A549 (cell line): ENCODE results near the gene TIMP3. TPM values are rescaled to one million over a fixed set of nuclear protein-coding genes. Genes with fewer than 3 reads are reported as not detected.

Source experiments
- ATAC-seq, 2 experiments: fragments of 200-7000 bp in 1 of 2; fragments of >200 bp in 1 of 2; cut with Nextera tagmentation in 1 of 2; cut with Tn5 transposase in 1 of 2; 3 replicates each; pipeline versions ENCODE4 v1.8.0 to v1.9.1; 2018 to 2020; ENCODE audit warnings: mild to moderate bottlenecking in 1 of 2, moderate library complexity in 1 of 2
- CTCF ChIA-PET: fragments of 300-600 bp; sonication (Branson Sonifier 250); formaldehyde crosslinking; extraction: SDS; loops from one replicate; lab custom pipeline; 2021; ENCODE audit warnings: antibody characterized with exemption, inconsistent platforms; lab: Yijun Ruan, JAX
- POLR2A ChIA-PET: fragments of 350-600 bp; formaldehyde crosslinking; extraction: SDS; loops from one replicate; lab custom pipeline; 2021; ENCODE audit warnings: antibody characterized with exemption, inconsistent platforms; lab: Yijun Ruan, JAX
- DNase-seq, 2 experiments: peaks; one replicate each; pipeline versions ENCODE4 v3.0.0 to v3.0.0-alpha.2; 2011 to 2016; ENCODE audit warnings: low read depth in 1 of 2, low spot score in 1 of 2
- FAIRE-seq: peaks from 2 replicates; lab custom pipeline; 2011; peaks lifted over from hg19 to GRCh38; lab: Jason Lieb, UNC
- H3K27ac ChIP-seq, 2 experiments: fragments of >200 bp; sonication (Bioruptor Twin); formaldehyde crosslinking; 3 replicates each; pipeline ENCODE4 v1.5.1; 2016 to 2017
- H3K4me1 ChIP-seq: fragments of >200 bp; sonication (Bioruptor Twin); formaldehyde crosslinking; 3 replicates; pipeline ENCODE4 v1.6.1; 2016
- H3K4me2 ChIP-seq: fragments of >200 bp; sonication (Bioruptor Twin); formaldehyde crosslinking; 3 replicates; pipeline ENCODE4 v1.6.1; 2016
- H3K4me3 ChIP-seq: fragments of >200 bp; sonication (Bioruptor Twin); formaldehyde crosslinking; 3 replicates; pipeline ENCODE4 v1.5.1; 2016
- H3K9me3 ChIP-seq: fragments of >200 bp; sonication (Bioruptor Twin); formaldehyde crosslinking; 3 replicates; pipeline ENCODE4 v1.6.1; 2016
- CBX2 ChIP-seq: fragments of 200-600 bp; sonication (generic); IDR thresholded peaks from 2 replicates; pipeline ENCODE4 v1.6.1; 2016; ENCODE audit warnings: low read depth, mild to moderate bottlenecking, borderline replicate concordance
- CBX8 ChIP-seq: fragments of 200-600 bp; sonication (generic); IDR thresholded peaks from 2 replicates; pipeline ENCODE4 v1.6.1; 2016
- CEBPB ChIP-seq, 2 experiments: fragments of >200 bp in 1 of 2; sonication (Bioruptor Twin) in 1 of 2; formaldehyde crosslinking in 1 of 2; IDR thresholded peaks; 2 replicates each; pipeline ENCODE4 v1.6.1; 2012 to 2016
- CHD2 ChIP-seq: fragments of 150-350 bp; IDR thresholded peaks from 2 replicates; pipeline ENCODE4 v1.6.1; 2014; ENCODE audit warnings: low read length; ENCODE audit not compliant: partially characterized antibody
- CHD4 ChIP-seq: fragments of 200-600 bp; sonication (generic); IDR thresholded peaks from 2 replicates; pipeline ENCODE4 v1.6.1; 2016; ENCODE audit warnings: antibody characterized with exemption, mild to moderate bottlenecking, borderline replicate concordance
- EHMT2 ChIP-seq: fragments of 200-600 bp; sonication (generic); IDR thresholded peaks from 2 replicates; pipeline ENCODE4 v1.6.1; 2016; ENCODE audit warnings: antibody characterized with exemption, low read depth, mild to moderate bottlenecking, moderate library complexity
- FOSB ChIP-seq: fragments of 250-450 bp; sonication (Bioruptor Pico); IDR thresholded peaks from 2 replicates; pipeline ENCODE4 v1.5.0; 2020; ENCODE audit warnings: mild to moderate bottlenecking, moderate library complexity
- FOSL2 ChIP-seq, 2 experiments: fragments of 450-650 bp in 1 of 2; fragments of >200 bp in 1 of 2; sonication (Bioruptor Twin) in 1 of 2; formaldehyde crosslinking; IDR thresholded peaks; 2 replicates each; pipeline versions ENCODE4 v1.5.0 to v1.6.1; 2016 to 2020; ENCODE audit warnings: mild to moderate bottlenecking in 1 of 2, moderate library complexity in 1 of 2
- FOXS1 ChIP-seq: fragments of 250-450 bp; sonication (Bioruptor Pico); IDR thresholded peaks from 2 replicates; pipeline ENCODE4 v1.5.0; 2020; ENCODE audit warnings: mild to moderate bottlenecking, moderate library complexity
- GATA3 ChIP-seq: IDR thresholded peaks from 2 replicates; pipeline ENCODE4 v1.6.1; 2012; ENCODE audit warnings: borderline replicate concordance
- HOXA7 ChIP-seq: fragments of 250-450 bp; sonication (Bioruptor Pico); IDR thresholded peaks from 2 replicates; pipeline ENCODE4 v1.5.0; 2020; ENCODE audit warnings: mild to moderate bottlenecking, moderate library complexity
- JUN ChIP-seq, 2 experiments: fragments of >200 bp; sonication (Bioruptor Twin); formaldehyde crosslinking; IDR thresholded peaks; 2 replicates in 1 of 2; 3 replicates in 1 of 2; pipeline ENCODE4 v1.6.1; 2016 to 2017
- JUNB ChIP-seq: fragments of >200 bp; sonication (Bioruptor Twin); formaldehyde crosslinking; IDR thresholded peaks from 2 replicates; pipeline ENCODE4 v1.6.1; 2016
- KDM5A ChIP-seq: fragments of 200-600 bp; sonication (generic); IDR thresholded peaks from 2 replicates; pipeline ENCODE4 v1.6.1; 2016; ENCODE audit warnings: antibody characterized with exemption, mild to moderate bottlenecking
- MAX ChIP-seq: IDR thresholded peaks from 2 replicates; pipeline ENCODE4 v1.6.1; 2012
- MAZ ChIP-seq: fragments of 150-350 bp; IDR thresholded peaks from 2 replicates; pipeline ENCODE4 v1.6.1; 2014; ENCODE audit warnings: antibody characterized with exemption, low read depth, low read length, borderline replicate concordance
- MYC ChIP-seq: IDR thresholded peaks from 2 replicates; pipeline ENCODE4 v1.6.1; 2012; ENCODE audit warnings: mild to moderate bottlenecking, inconsistent platforms, low read length, improper control_type of control experiment, borderline replicate concordance
- NR3C1 ChIP-seq: fragments of >200 bp; sonication (Bioruptor Twin); formaldehyde crosslinking; IDR thresholded peaks from 3 replicates; pipeline ENCODE4 v1.6.1; 2017
- PBX3 ChIP-seq: IDR thresholded peaks from 2 replicates; pipeline ENCODE4 v1.6.1; 2012
- PHF8 ChIP-seq: fragments of 200-600 bp; sonication (generic); IDR thresholded peaks from 2 replicates; pipeline ENCODE4 v1.6.1; 2016; ENCODE audit warnings: low read depth, mild to moderate bottlenecking, antibody characterized with exemption, moderate library complexity, borderline replicate concordance
- POLR2AphosphoS2 ChIP-seq: conservative IDR thresholded peaks from 2 replicates; pipeline ENCODE4 v1.6.1; 2012; ENCODE audit warnings: low read length, improper control_type of control experiment, inconsistent platforms
- RAD21 ChIP-seq, 2 experiments: fragments of >200 bp in 1 of 2; sonication (Bioruptor Twin) in 1 of 2; formaldehyde crosslinking in 1 of 2; IDR thresholded peaks in 1 of 2; conservative IDR thresholded peaks in 1 of 2; 2 replicates in 1 of 2; 3 replicates in 1 of 2; pipeline ENCODE4 v1.6.1; 2012 to 2018; ENCODE audit warnings: inconsistent platforms in 1 of 2
- RARB ChIP-seq: fragments of 250-450 bp; sonication (Bioruptor Pico); IDR thresholded peaks from 2 replicates; pipeline ENCODE4 v1.8.0; 2021; ENCODE audit warnings: mild to moderate bottlenecking, moderate library complexity
- RFX5 ChIP-seq: fragments of 450-650 bp; IDR thresholded peaks from 2 replicates; pipeline ENCODE4 v1.7.1; 2014; ENCODE audit warnings: antibody characterized with exemption, mild to moderate bottlenecking, moderate library complexity
- SMC3 ChIP-seq: fragments of >200 bp; sonication (Bioruptor Twin); formaldehyde crosslinking; IDR thresholded peaks from 3 replicates; pipeline ENCODE4 v1.6.1; 2018; ENCODE audit warnings: inconsistent platforms
- ZC3H11A ChIP-seq: fragments of 450-650 bp; IDR thresholded peaks from 2 replicates; pipeline ENCODE4 v1.6.1; 2014; ENCODE audit warnings: antibody characterized with exemption, mild to moderate bottlenecking
- WGBS: methylation state at CpG from one replicate; pipeline ENCODE4 v1.1.6; 2017; ENCODE audit errors: missing lambda C conversion rate; 5-methylcytosine and 5-hydroxymethylcytosine counted together
- polyA plus RNA-seq, 4 experiments: library from polyadenylated mRNA; depleted of rRNA in 3 of 4; stranded (reverse); fragments of >200 nt; fragmentation: RNase III in 1 of 4; extraction: RNeasy Plus Mini Kit Qiagen cat#74134 plus additional on column Dnase treatment in 1 of 4; gene quantifications; 2 replicates in 3 of 4; 3 replicates in 1 of 4; pipeline ENCODE4 v1.2.3, GENCODE V29; 2011 to 2017
- TF ChIP-seq, protein P1 (sequence below): fragments of >200 bp; sonication (Bioruptor Twin); formaldehyde crosslinking; IDR thresholded peaks from 2 replicates; pipeline ENCODE4 v1.6.1; 2016
- TF ChIP-seq, protein P2 (sequence below): fragments of >200 bp; sonication (Bioruptor Twin); formaldehyde crosslinking; IDR thresholded peaks from 3 replicates; pipeline ENCODE4 v1.5.1; 2016
- TF ChIP-seq, protein P3 (sequence below): fragments of 250-450 bp; sonication (Bioruptor Pico); IDR thresholded peaks from 2 replicates; pipeline ENCODE4 v1.5.0; 2021; ENCODE audit warnings: mild to moderate bottlenecking, moderate library complexity, borderline replicate concordance

Gene TIMP3
- polyA plus RNA-seq, 2 of the 4 experiments (the other 2 are of a cell fraction), result 1.4 to 1.7 TPM

- H3K27ac ChIP-seq, result no peak overlapping the region
- WGBS, result 49% methylated on average over 5 of the region's 11 CpGs
Observed at GRCh38 chr22:32752816-32753520, 48.5 kb upstream of the TIMP3 start.

DNA sequence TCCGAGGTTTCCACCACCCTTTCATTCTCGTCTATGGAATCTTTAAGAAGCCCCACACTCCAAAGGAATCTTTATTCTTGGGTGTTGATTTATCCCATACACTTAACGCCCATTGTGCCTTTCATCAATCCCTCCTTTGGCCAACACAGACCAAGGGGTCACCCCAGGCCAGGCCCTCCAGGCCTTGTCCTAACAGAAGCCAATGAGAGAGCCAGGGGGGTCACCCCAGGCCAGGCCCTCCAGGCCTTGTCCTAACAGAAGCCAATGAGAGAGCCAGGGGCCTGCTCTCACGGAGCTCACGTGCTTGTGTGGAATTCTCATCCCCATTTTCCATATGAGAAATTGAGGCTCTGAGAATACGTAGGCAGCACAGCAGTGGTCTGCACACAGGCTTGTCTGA is 47.9 kb upstream of the TIMP3 start:
- Histone ChIP-seq H3K27ac (no peak overlapping the region), H3K4me1 (no peaks in the 10 kb centered on the region), H3K4me2 (no peak overlapping the region), H3K4me3 (no peak overlapping the region), H3K9me3 (no peaks in the 10 kb centered on the region)
- DNase-seq (no peak), ATAC-seq (no peak), FAIRE-seq (no peak)
- ChIA-PET POLR2A (no interaction called here), CTCF (no interaction called here)
- WGBS, result 68% methylated on average over 6 of the region's 6 CpGs
- TF ChIP-seq FOSB (CRISPR knock-in tag) (no peak), MAZ (no peak), CHD2 (no peak), PHF8 (no peak), CHD4 (no peak), ZC3H11A (no peak), EHMT2 (no peak), JUNB (no peak), HOXA7 (CRISPR knock-in tag) (no peak), CEBPB (IDR thresholded peaks at IDR 0.05) (no peak), KDM5A (no peak), CBX2 (no peak)
- TF ChIP-seq, protein P1, sequence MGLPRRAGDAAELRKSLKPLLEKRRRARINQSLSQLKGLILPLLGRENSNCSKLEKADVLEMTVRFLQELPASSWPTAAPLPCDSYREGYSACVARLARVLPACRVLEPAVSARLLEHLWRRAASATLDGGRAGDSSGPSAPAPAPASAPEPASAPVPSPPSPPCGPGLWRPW, result no peak
- TF ChIP-seq, protein P2, sequence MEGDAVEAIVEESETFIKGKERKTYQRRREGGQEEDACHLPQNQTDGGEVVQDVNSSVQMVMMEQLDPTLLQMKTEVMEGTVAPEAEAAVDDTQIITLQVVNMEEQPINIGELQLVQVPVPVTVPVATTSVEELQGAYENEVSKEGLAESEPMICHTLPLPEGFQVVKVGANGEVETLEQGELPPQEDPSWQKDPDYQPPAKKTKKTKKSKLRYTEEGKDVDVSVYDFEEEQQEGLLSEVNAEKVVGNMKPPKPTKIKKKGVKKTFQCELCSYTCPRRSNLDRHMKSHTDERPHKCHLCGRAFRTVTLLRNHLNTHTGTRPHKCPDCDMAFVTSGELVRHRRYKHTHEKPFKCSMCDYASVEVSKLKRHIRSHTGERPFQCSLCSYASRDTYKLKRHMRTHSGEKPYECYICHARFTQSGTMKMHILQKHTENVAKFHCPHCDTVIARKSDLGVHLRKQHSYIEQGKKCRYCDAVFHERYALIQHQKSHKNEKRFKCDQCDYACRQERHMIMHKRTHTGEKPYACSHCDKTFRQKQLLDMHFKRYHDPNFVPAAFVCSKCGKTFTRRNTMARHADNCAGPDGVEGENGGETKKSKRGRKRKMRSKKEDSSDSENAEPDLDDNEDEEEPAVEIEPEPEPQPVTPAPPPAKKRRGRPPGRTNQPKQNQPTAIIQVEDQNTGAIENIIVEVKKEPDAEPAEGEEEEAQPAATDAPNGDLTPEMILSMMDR, result no peak

More at GRCh38 chr22:32752816-32753520, 48.5 kb upstream of the TIMP3 start:
- H3K4me3 ChIP-seq, result no peak overlapping the region
- DNase-seq (no peak), ATAC-seq (no peak), FAIRE-seq (no peak)
- CTCF ChIA-PET, result interaction anchor here (1.1 kb wide), 1 partner anchor 44 kb away, joined by 3 read pairs; no protein-coding TSS in a partner anchor
- no peaks in the 10 kb centered on the region for H3K4me1 ChIP-seq
- POLR2A ChIA-PET, result no interaction called here
- H3K9me3 ChIP-seq, result no peaks in the 10 kb centered on the region
- TF ChIP-seq SMC3 (no peak), PBX3 (no peak), CBX8 (no peak)
- H3K4me2 ChIP-seq, result no peak overlapping the region

- Histone ChIP-seq H3K4me2 (no peak overlapping the region), H3K9me3 (no peaks in the 10 kb centered on the region), H3K4me1 (no peaks in the 10 kb centered on the region), H3K27ac (no peak overlapping the region), H3K4me3 (no peak overlapping the region)
- ChIA-PET CTCF (no interaction called here), POLR2A (no interaction called here)
- TF ChIP-seq ZC3H11A (no peak), POLR2AphosphoS2 (no peak), JUNB (no peak), EHMT2 (no peak), MYC (no peak), FOSL2 (IDR thresholded peaks at IDR 0.05) (no peak), FOSL2 (CRISPR knock-in tag; IDR thresholded peaks at IDR 0.05) (no peak), GATA3 (no peak), NR3C1 (no peak), JUN (IDR thresholded peaks at IDR 0.05) (no peak), RAD21 (conservative IDR thresholded peaks at IDR 0.05 in 1 of 2, IDR thresholded peaks at IDR 0.05 in 1 of 2) (no peak), RFX5 (no peak), RARB (CRISPR knock-in tag) (no peak), SMC3 (no peak), FOXS1 (CRISPR knock-in tag) (no peak), MAX (no peak)
- TF ChIP-seq, protein P3, sequence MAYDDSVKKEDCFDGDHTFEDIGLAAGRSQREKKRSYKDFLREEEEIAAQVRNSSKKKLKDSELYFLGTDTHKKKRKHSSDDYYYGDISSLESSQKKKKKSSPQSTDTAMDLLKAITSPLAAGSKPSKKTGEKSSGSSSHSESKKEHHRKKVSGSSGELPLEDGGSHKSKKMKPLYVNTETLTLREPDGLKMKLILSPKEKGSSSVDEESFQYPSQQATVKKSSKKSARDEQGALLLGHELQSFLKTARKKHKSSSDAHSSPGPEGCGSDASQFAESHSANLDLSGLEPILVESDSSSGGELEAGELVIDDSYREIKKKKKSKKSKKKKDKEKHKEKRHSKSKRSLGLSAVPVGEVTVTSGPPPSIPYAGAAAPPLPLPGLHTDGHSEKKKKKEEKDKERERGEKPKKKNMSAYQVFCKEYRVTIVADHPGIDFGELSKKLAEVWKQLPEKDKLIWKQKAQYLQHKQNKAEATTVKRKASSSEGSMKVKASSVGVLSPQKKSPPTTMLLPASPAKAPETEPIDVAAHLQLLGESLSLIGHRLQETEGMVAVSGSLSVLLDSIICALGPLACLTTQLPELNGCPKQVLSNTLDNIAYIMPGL (CRISPR knock-in tag), result no peak
- TF ChIP-seq, protein P1, result no peak
- WGBS, result 44% methylated on average over 6 of the region's 6 CpGs
- ATAC-seq (peak in 1 of 2 experiments; percentile 61; a peak in 4 of 6 replicates), DNase-seq (peak in 1 of 2 experiments; percentile 33), FAIRE-seq (no peak)
Observed at GRCh38 chr22:32754413-32755041, 47.0 kb upstream of the TIMP3 start.
